Islet precursor cell (in vitro differentiated cells): ENCODE results near the gene METTL8.

Experiments used
- DNase-seq: peaks from one replicate; pipeline ENCODE4 v3.0.0-alpha.2; 2018

Gene METTL8

DNA sequence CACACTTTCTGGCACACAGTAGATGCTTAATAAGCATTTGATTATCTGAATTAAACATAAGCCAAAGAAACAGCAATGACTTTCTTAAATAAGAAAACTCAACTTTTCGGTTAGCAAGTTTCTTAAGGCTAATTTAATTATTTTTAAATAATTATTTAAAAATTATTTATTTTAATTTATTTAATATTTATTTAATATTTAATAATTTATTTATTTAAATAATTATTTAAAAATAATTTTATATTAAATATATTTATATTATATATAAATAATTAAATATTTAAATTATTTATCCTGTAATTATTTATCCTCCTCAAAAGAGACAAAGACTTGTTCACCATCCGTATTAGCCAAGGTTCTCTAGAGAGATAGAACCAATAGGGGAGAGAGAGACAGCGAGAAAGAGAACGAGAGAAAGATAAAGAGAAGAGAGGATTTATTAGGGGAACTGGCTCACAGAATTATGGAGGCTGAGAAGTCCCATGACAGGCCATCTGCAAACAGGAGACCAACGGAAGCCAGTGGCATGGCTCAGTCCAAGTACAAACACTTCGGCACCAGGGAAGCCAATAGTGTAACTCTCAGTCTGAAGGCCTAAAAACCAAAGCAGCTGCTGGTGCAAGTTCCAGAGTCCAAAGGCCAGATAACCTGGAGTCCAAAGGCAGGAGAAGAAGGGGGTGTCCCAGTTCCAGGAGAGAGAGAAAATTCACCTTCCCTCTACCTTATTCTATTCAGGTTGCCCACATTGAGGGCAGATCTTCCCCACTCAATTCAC, 125.3 kb downstream of the METTL8 start:
- no peak for DNase-seq

DNA sequence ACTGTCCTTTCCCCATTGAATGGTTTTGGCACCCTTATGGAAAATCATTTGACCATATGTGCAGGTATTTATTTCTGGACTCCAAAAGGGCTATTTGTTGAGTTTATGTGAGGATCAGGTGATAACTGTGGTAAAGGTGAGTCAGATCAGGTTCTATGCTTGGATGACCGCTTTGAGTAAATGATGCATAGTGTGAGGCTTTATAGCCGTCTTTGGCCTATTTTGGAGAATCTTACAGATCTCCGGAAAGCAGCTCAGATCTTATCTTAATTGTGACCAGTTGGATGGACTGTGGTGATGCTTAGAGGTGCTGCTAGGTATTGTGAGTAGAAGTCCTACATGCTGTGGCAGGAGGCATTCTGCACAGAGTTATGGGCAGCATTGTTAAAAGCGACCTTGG, 126.2 kb downstream of the METTL8 start:
- DNase-seq: no peak

DNA sequence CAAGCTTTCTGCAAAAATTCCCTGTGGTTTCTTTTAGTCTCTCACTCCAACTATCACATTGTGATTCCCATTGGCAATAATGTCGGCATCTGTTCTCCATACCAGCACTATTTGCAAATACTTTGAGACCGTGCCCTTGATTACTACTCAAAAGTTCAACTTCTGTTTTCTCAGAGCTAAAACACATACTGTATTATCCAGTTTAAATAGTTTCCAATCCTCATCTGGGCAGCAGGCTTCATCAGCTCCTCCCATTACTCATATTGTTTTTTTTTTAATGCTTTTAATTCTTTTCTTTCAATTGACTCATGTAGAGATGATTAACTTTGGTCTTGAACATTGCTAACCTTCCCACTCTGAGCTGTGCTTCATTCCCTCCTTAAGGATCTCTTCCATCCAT, 135.8 kb downstream of the METTL8 start:
- no peak for DNase-seq

DNA sequence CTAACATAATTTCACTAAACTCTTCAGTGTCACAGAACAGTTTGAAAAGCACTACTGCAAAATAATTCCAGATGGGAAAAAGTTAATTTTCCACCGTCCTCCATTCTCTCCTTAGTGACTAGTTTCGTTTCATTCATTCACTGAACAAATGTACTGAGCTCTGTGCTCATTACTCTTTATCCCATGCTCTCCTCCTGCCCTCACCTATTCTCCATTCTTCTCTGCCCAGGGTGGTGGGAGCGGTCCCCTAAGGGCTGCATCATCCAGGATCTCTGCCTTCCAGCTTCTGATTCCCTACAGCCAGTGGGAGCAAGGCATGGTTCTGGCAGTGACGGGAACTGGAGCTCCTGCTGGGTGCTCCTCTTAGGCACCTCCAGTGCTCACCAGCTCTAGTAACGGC, 139.2 kb downstream of the METTL8 start:
- no peak for DNase-seq

DNA sequence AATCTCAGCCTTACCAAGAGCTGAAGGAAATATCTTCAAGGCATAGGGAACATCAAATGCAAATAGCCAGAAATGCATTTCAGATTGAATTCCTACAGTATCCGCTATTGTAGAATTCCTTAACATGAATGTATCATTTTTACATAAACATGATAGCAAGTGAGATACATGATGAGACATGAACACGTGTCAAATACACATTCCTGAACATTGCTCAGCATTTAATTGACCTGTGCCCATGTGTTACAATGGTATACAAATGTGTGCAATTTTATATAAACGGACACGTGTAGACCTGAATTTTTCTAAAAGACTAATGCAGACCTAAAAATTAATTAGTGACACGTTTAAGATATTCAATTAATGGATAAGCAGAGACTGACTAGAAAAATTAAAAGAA, 140.1 kb downstream of the METTL8 start:
- DNase-seq: no peak

DNA sequence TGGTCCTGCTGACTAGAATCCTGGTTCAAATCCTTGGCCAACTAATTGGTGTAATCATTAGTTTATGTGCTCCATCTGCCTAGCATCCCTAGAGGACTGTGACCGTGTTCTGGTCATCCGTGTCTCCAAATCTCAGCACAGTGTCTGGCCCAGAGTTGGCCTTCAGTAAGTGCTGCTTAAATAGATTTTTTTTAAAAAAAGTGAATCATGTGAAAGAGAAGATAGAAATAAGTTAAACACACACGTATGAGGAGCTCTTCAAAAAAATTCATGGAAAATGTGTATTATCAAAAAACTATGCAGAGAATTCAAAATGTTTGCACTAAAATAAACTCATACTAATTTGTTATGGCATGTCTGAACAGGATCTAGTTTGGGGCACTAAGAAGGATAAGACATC, 143.8 kb downstream of the METTL8 start:
- DNase-seq: no peak

DNA sequence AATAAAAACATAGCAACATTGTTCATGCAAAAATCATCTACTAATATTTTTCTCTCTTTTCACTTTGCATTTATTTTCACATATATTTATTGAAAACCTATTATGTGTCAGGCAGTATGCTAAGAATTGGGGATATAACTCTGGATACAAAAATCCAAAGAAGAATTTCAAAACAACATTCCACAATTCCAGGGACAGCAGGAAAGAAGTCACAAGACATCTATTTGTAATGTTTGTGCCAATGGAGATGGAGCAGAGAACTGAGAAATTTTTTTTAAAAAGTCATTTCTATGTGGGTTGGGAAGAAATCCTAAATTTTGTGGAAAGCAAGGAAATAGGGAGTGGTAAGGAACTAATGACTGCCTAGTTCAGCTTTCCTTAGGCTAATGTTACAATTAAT, 144.5 kb downstream of the METTL8 start:
- DNase-seq: no peak

DNA sequence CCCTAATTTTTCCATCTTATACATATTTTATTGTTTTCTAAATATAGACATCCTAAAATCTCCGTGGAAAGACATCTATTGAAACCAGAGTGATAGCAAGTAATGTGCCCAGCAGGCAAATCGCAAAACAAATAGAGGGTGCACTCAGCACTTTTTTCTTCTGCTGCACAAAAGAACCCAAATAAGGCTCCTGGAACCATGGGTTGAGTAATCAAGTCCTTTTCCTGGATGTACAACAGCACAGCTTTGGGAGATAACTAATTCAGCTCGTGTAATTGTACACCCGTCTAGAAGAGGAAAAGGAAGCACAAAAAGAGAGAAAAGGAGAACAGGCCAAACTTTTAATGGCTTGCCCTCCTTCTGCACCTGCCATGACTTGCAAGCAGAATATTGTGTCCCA, 146.2 kb downstream of the METTL8 start:
- DNase-seq: no peak

DNA sequence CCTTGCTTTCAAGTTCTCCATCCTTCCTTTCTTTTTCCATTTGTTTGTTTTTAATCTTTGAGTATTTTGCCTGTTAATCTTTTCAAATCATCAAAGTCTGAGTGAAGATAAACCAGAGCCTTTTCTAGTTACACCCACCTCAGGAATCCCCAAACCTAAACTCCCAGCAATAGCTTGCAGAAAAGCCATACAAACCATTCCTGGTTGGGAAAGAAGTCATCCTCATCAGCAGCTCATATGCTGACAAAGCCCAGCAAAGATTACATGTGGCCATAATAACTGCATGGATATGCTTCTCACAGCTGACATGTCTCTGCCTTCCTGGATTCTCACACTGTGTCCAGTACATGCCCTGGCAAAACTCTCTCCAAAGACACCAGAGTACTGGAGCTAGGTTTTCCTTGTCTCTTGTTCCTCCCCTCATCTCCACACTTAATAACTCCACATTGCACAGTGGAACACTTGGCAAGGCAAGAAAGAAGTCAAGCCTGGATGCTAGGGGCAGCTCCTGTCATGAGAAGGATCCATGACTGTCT, 146.7 kb downstream of the METTL8 start:
- no peak for DNase-seq

DNA sequence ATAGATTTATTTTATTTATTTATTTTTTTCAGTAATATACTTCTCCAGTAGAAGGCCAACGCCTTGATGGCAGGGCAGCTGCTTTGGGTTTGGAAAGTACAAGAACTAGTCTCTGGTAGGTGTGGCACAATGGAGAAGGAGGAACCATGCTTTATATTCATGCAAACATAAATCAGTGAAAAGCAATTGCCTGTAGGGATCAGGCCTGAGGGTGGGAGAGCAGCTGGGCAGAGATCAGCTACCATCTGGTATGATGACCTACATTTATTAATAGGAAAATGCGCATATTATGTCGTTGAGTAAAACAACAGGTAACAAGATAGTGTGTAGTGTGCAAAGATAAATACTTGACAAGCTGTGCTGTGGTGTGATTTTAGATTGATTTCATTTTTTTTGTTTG, 152.7 kb downstream of the METTL8 start:
- no peak for DNase-seq

DNA sequence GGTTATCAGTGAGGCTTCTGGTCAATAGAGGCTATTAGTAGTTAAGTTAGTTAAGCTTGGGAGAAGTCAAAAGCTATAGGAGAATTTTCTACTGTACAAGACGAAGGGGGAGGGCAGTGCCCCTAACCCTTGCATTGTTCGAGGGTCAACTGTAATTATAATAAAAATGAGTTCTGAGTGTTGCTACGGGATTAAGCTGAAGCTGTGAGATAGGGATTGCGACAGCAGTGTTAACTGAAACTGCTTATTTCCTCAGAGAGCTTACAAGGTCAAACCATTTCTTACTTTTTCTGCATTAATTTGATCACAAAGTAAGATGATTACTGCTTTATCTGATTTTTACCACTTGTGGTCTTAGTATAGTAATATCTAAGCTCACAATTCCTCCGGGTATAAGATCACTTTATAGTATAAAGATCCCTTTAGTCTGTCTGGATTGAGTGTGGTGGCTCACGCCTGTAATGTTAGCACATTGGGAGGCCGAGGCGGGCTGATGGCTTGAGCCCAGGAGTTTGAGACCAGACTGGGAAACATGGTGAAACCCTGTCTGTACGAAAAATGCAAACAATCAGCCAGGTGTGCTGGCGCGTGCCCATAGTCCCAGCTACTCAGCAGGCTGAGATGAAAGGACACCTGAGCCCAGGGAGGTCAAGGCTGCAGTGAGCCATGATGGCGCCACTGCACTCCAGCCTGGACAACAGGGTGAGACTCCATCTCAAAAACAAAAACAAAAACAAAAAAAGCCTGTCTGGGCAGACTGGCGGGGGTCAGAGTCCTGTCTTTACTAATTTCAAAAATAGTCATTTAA, 153.6 kb downstream of the METTL8 start:
- DNase-seq: no peak

DNA sequence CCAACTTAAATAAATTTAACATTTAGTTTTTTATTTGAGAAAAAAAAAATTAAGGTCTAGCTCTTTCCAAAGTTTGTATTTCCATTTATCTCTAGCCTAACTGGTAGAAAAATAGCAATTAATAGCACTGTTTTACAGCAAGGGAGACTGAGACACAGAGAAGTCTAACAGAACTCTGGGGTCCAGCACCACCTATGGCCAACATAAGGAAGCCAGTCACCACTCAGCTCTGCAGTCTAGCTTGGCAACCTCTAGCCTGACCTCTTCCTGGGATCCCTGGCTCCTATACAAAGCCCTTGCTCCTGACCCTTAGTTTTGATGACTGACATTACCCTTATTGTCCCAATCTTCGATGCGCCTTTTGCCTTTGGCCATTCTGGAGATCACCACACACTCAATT, 159.0 kb downstream of the METTL8 start:
- DNase-seq: no peak

DNA sequence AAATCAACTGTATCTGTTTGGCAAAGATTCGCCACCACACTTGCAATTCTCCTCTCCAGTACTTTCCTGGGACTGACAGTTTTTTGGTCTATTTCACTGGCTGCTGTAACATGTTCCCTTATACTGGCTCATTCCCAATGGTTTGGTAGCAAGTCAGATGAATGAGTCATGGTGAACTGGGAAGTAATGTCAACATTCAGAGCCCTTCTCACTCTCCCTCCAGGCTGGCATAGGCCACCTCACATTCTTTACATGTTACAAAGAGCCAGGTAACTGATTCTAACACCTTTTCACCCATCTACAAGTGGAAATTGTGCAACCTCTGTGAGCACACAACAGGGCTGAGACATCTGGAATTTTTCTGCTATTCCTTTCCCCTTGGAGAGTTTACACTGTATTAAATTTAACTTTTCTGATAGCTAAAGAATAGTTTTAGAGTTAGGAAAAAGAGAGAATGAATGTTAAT, 161.8 kb downstream of the METTL8 start:
- peak; percentile 92 for DNase-seq

DNA sequence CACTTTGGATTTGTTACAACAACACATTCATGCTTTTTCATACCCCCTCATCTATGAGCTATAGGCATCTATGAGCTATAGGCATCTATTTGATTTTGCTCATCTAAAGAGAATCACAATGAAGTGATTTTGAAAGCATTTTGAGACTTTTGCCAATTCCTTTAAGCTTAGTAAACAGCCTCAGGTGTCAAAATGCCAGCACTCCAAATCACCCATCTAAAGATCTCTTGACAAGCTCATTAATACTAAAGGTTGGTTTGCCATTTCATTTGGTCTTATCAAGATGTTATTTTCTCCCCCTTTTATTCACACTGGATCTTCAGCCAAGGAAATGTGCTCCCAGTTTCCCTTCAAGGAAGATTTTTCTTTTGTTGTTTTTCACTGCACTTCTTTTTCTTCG, 162.4 kb downstream of the METTL8 start:
- DNase-seq: no peak

DNA sequence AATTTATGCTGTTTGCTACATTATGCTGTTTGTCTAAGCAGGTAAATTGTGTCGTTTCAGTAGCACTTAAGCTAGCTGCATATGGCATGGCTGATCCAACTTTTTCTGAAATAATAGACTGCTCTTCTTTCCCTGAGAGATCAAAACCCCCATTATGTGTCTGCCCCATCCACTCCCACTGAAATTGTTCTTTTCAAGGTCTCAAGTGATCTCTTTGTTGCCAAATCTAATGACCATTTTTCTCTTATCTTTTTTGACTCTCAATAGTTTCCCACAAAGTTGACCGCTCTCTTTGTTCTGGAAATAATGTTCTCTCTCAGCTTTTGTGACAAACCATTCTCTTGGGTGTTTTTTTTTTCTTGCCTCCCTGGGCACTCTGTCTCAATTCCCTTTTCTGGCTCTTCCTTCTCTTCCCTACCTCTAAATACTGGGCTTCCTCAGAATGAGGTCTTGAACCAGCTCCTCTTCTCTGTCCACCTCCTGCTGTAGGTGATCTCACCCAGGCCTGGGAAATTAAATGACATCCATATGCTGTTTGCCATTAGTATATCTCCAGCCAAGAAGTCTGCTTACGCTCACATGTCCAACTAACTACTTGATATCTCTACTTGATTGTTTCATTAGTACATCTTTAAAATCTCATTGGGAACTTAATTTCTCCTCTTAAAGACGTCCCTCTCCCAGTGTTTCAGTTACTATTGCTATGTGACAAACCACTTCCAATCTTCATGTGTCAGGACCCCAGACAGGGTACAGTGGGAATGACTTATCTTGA, 165.7 kb downstream of the METTL8 start:
- no peak for DNase-seq
